HepG2 (cell line): ENCODE results near the gene EFNA3. TPM values are rescaled to one million over a fixed set of nuclear protein-coding genes. Genes with fewer than 3 reads are reported as not detected.

Experiments
- BATF2 ChIP-seq: sonication (generic); formaldehyde crosslinking; IDR thresholded peaks from 2 replicates; pipeline ENCODE4 v1.8.0; 2022; ENCODE audit warnings: mild to moderate bottlenecking, missing genetic modification reagents, moderate library complexity
- FOXJ3 ChIP-seq: sonication (generic); formaldehyde crosslinking; IDR thresholded peaks from 2 replicates; pipeline ENCODE4 v1.4.0; 2020; ENCODE audit warnings: missing genetic modification reagents, mild to moderate bottlenecking, borderline replicate concordance
- MAF1 ChIP-seq: sonication (generic); formaldehyde crosslinking; IDR thresholded peaks from 2 replicates; pipeline ENCODE4 v1.5.0; 2020; ENCODE audit warnings: missing genetic modification reagents, borderline replicate concordance
- MTERF4 ChIP-seq: sonication (generic); formaldehyde crosslinking; IDR thresholded peaks from 2 replicates; pipeline ENCODE4 v1.8.0; 2023; ENCODE audit warnings: mild to moderate bottlenecking, missing genetic modification reagents
- MXD4 ChIP-seq: IDR thresholded peaks from 2 replicates; pipeline ENCODE4 v1.6.1; 2016; ENCODE audit warnings: mild to moderate bottlenecking, missing biosample characterization, missing genetic modification reagents
- PAX8 ChIP-seq: sonication (generic); formaldehyde crosslinking; IDR thresholded peaks from 2 replicates; pipeline ENCODE4 v1.8.0; 2022; ENCODE audit warnings: mild to moderate bottlenecking, missing genetic modification reagents, borderline replicate concordance
- PHF20 ChIP-seq: sonication (generic); formaldehyde crosslinking; IDR thresholded peaks from 2 replicates; pipeline ENCODE4 v1.5.0; 2020; ENCODE audit warnings: mild to moderate bottlenecking, missing genetic modification reagents
- SOX5 ChIP-seq: IDR thresholded peaks from 2 replicates; pipeline ENCODE4 v1.6.1; 2016; ENCODE audit warnings: borderline replicate concordance
- TEAD2 ChIP-seq: sonication (generic); formaldehyde crosslinking; IDR thresholded peaks from 2 replicates; pipeline ENCODE4 v1.9.0; 2021; ENCODE audit warnings: missing genetic modification reagents
- U2AF1 ChIP-seq: fragments of 200-400 bp; formaldehyde crosslinking; optimal IDR thresholded peaks from 2 replicates; pipeline ENCODE3; 2017; ENCODE audit warnings: mild to moderate bottlenecking, low read depth, low read length
- ZC3H4 ChIP-seq: sonication (generic); formaldehyde crosslinking; IDR thresholded peaks from 2 replicates; pipeline ENCODE4 v1.4.0; 2020; ENCODE audit warnings: missing genetic modification reagents, borderline replicate concordance
- ZFP1 ChIP-seq: IDR thresholded peaks from 2 replicates; pipeline ENCODE4 v1.6.1; 2016
- ZFP91 ChIP-seq: sonication (generic); formaldehyde crosslinking; IDR thresholded peaks from 2 replicates; pipeline ENCODE4 v1.9.0; 2022; ENCODE audit warnings: missing genetic modification reagents, mild to moderate bottlenecking, borderline replicate concordance
- ZNF282 ChIP-seq: fragments of 450-650 bp; IDR thresholded peaks from 2 replicates; pipeline ENCODE4 v1.6.1; 2018; ENCODE audit not compliant: partially characterized antibody
- ZNF331 ChIP-seq: sonication (generic); formaldehyde crosslinking; IDR thresholded peaks from 2 replicates; pipeline ENCODE4 v1.4.0; 2020; ENCODE audit warnings: missing genetic modification reagents
- ZNF343 ChIP-seq: sonication (generic); formaldehyde crosslinking; IDR thresholded peaks from 2 replicates; pipeline ENCODE4 v1.4.0; 2020; ENCODE audit warnings: mild to moderate bottlenecking, missing genetic modification reagents
- ZNF564 ChIP-seq: sonication (generic); formaldehyde crosslinking; IDR thresholded peaks from 2 replicates; pipeline ENCODE4 v1.8.1; 2023; ENCODE audit warnings: mild to moderate bottlenecking, missing genetic modification reagents
- ZNF678 ChIP-seq: sonication (generic); formaldehyde crosslinking; IDR thresholded peaks from 2 replicates; pipeline ENCODE4 v1.4.0; 2020; ENCODE audit warnings: mild to moderate bottlenecking, missing genetic modification reagents
- ZNF749 ChIP-seq: sonication (generic); formaldehyde crosslinking; IDR thresholded peaks from 2 replicates; pipeline ENCODE4 v1.8.0; 2022; ENCODE audit warnings: mild to moderate bottlenecking, missing genetic modification reagents, moderate library complexity, borderline replicate concordance
- ZNF775 ChIP-seq: sonication (generic); formaldehyde crosslinking; IDR thresholded peaks from 2 replicates; pipeline ENCODE4 v1.4.0; 2020; ENCODE audit warnings: missing genetic modification reagents, mild to moderate bottlenecking, moderate library complexity, borderline replicate concordance
- polyA plus RNA-seq, 8 experiments: library from polyadenylated mRNA; depleted of rRNA in 3 of 8; stranded (reverse) in 7 of 8; unstranded in 1 of 8; fragments of >200 nt; fragmentation: Illumina TruSeq in 4 of 8; extraction: Trizol in 4 of 8; gene quantifications; 2 replicates each; pipeline versions ENCODE4 v1.2.1 to v1.2.3, GENCODE V29; 2011 to 2016; ENCODE audit warnings: low read depth in 4 of 8, missing spikeins in 1 of 8, mixed read lengths in 1 of 8; ENCODE audit not compliant: insufficient read depth in 1 of 8
- total RNA-seq, 5 experiments: library from RNA; depleted of rRNA; stranded (reverse); fragments of >200 nt; fragmentation: Illumina TruSeq; extraction: Trizol; gene quantifications; 2 replicates each; pipeline ENCODE4 v1.2.3, GENCODE V29; 2016; ENCODE audit warnings: low read depth in 1 of 5
- TF ChIP-seq, protein P1 (sequence below): sonication (generic); formaldehyde crosslinking; IDR thresholded peaks from 2 replicates; pipeline ENCODE4 v1.4.0; 2020; ENCODE audit warnings: mild to moderate bottlenecking, missing genetic modification reagents
- TF ChIP-seq, protein P2 (sequence below): IDR thresholded peaks from 2 replicates; pipeline ENCODE4 v1.4.0; 2020; ENCODE audit warnings: mild to moderate bottlenecking, missing genetic modification reagents
- TF ChIP-seq, protein P3 (sequence below): sonication (generic); formaldehyde crosslinking; conservative IDR thresholded peaks from 2 replicates; pipeline ENCODE4 v1.5.0; 2020; ENCODE audit warnings: missing genetic modification reagents

Gene EFNA3
- total and polyA plus RNA-seq, 2 of the 13 experiments (the other 11 are each of a cell fraction or from before 2014, with no cell fraction given) = 1.0 to 5.7 TPM

GRCh38 chr1:155043301-155043702 is 35.3 kb upstream of the EFNA3 start (continued):
- TF ChIP-seq, protein P1, sequence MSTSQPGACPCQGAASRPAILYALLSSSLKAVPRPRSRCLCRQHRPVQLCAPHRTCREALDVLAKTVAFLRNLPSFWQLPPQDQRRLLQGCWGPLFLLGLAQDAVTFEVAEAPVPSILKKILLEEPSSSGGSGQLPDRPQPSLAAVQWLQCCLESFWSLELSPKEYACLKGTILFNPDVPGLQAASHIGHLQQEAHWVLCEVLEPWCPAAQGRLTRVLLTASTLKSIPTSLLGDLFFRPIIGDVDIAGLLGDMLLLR = no peak
- TF ChIP-seq ZNF343 (CRISPR knock-in tag) = no peak
- TF ChIP-seq PHF20 (CRISPR knock-in tag) = no peak
- no peak for TF ChIP-seq MAF1
- no peak for TF ChIP-seq MXD4 (CRISPR knock-in tag)
- no peak for TF ChIP-seq SOX5 (CRISPR knock-in tag)
- TF ChIP-seq ZNF749 (CRISPR knock-in tag) = 0 out of 2 replicates have a peak, but pooled peaks have one; percentile 42
- TF ChIP-seq ZFP91 (CRISPR knock-in tag) = peak; percentile 90
- TF ChIP-seq, protein P2, sequence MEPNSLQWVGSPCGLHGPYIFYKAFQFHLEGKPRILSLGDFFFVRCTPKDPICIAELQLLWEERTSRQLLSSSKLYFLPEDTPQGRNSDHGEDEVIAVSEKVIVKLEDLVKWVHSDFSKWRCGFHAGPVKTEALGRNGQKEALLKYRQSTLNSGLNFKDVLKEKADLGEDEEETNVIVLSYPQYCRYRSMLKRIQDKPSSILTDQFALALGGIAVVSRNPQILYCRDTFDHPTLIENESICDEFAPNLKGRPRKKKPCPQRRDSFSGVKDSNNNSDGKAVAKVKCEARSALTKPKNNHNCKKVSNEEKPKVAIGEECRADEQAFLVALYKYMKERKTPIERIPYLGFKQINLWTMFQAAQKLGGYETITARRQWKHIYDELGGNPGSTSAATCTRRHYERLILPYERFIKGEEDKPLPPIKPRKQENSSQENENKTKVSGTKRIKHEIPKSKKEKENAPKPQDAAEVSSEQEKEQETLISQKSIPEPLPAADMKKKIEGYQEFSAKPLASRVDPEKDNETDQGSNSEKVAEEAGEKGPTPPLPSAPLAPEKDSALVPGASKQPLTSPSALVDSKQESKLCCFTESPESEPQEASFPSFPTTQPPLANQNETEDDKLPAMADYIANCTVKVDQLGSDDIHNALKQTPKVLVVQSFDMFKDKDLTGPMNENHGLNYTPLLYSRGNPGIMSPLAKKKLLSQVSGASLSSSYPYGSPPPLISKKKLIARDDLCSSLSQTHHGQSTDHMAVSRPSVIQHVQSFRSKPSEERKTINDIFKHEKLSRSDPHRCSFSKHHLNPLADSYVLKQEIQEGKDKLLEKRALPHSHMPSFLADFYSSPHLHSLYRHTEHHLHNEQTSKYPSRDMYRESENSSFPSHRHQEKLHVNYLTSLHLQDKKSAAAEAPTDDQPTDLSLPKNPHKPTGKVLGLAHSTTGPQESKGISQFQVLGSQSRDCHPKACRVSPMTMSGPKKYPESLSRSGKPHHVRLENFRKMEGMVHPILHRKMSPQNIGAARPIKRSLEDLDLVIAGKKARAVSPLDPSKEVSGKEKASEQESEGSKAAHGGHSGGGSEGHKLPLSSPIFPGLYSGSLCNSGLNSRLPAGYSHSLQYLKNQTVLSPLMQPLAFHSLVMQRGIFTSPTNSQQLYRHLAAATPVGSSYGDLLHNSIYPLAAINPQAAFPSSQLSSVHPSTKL (CRISPR knock-in tag) = peak; percentile 15; the same call in 1 of the 2 replicates
- TF ChIP-seq ZNF775 (CRISPR knock-in tag) = no peak
- TF ChIP-seq, protein P3, sequence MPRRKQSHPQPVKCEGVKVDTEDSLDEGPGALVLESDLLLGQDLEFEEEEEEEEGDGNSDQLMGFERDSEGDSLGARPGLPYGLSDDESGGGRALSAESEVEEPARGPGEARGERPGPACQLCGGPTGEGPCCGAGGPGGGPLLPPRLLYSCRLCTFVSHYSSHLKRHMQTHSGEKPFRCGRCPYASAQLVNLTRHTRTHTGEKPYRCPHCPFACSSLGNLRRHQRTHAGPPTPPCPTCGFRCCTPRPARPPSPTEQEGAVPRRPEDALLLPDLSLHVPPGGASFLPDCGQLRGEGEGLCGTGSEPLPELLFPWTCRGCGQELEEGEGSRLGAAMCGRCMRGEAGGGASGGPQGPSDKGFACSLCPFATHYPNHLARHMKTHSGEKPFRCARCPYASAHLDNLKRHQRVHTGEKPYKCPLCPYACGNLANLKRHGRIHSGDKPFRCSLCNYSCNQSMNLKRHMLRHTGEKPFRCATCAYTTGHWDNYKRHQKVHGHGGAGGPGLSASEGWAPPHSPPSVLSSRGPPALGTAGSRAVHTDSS = no peak
- TF ChIP-seq U2AF1 = no peak
- TF ChIP-seq ZC3H4 (CRISPR knock-in tag) = no peak
- TF ChIP-seq FOXJ3 (CRISPR knock-in tag) = no peak
- TF ChIP-seq ZNF282 = no peak
- TF ChIP-seq PAX8 (CRISPR knock-in tag) = no peak
- TF ChIP-seq ZNF331 (CRISPR knock-in tag) = no peak
- TF ChIP-seq ZFP1 (CRISPR knock-in tag) = no peak
- TF ChIP-seq ZNF564 (CRISPR knock-in tag) = no peak
- no peak for TF ChIP-seq TEAD2 (CRISPR knock-in tag)
- no peak for TF ChIP-seq BATF2 (CRISPR knock-in tag)
- no peak for TF ChIP-seq ZNF678 (CRISPR knock-in tag)
- no peak for TF ChIP-seq MTERF4 (CRISPR knock-in tag)
